EL (cell line): Measurements from ENCODE around the gene TSKS.
"Not testable (repeated sequence)": the region's sequence is repeated elsewhere in the genome, so short reads cannot be mapped to it uniquely, and the experiment has no call there.

Experiments used
- DNase-seq: peaks from one replicate; pipeline ENCODE4 v3.0.0-alpha.2; 2016

TSKS gene

DNA sequence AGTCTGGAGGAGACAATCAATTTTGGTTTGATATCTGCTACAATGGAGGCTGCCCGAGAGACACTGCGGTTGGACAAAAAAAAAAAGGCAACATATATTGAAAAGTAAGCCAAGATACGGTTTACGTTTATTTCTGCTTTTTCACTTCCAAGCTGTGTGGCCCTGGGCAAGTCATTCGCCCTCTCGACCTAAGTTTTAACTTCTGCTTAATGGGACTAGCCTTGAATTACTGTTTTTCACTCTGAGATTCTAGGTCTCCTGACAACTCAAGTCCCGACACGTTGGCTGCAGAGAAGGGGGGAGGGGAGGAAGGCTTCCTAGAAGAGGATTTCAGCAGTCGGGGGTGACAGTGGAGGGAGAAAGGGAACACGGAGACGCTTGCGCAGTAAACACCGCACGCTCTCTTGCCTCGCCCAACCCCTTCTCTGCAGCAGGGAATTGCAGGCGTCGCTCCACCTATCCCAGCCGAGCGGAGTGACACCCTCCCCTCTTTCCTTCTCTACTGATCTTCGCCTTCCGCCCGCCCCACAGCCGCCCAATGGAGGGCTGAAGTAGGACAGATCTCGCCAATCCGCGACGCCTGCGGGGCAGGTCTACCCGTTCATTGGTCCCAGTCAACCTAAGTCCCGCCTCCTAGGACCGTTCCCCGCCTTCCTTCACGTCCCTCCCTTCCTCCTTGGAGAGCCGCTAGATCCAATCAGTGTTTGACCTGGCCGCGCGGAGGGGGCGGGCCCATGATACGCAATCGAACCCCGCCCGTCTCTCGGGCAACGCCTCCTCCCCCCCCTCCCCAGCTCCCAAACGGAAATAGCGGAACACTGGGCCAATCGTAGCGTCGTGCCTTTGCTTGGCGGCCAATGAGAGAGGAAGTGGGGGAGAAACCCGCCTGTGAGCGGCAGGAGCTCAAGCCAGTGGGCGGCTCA lies 3.2 kb upstream of the TSKS start:
- peak; percentile 100 for DNase-seq

DNA sequence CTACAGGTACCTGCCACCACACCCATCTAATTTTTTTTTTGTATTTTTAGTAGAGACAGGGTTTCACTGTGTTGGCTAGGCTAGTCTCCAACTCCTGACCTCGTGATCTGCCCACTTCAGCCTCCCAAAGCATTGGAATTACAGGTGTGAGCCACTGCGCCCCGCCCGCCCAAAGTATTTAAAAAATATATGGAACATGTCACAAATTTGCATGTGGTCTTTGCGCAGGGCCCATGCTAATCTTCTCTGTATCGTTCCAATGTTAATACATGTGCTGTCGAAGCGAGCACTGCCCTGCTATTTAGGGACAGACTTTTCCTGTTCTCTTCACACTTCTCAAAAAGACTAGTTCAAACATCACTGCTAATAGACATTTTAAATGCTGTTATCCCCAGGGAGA lies 1.2 kb upstream of the TSKS start:
- no peak for DNase-seq

DNA sequence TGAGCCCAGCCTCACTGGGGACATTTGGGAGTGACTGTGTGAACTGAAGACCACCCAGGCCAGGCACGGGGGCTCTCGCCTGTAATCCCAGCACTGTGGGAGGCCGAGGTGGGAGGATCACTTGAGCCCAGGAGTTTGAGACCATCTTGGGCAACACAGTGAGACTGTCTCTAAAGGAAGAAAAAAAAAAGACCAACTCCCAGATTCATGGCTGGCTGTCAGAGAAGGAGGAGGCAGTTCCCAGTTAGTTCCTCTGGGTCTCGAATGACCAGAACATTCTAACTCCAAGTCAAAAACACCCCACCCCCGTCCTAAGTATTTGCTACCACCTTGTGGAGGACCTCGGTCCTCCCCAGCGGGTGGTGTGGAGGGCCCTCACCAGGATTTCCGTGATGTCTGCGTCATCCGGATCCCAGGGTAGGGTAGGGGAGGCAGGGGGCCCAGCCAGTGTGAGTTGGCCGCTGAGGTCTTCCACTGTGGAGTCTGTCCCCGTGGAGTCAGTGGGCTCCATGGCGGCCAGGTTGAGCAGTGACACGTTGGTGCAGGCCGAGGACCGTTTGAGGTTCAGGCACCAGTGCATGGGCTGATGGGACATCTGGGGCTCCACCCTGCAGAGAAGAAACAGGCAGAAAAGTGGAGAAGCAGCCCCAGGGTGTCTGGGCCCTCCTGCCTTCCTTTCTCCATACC lies 1.3 kb downstream of the TSKS start:
- DNase-seq, result peak; percentile 37

DNA sequence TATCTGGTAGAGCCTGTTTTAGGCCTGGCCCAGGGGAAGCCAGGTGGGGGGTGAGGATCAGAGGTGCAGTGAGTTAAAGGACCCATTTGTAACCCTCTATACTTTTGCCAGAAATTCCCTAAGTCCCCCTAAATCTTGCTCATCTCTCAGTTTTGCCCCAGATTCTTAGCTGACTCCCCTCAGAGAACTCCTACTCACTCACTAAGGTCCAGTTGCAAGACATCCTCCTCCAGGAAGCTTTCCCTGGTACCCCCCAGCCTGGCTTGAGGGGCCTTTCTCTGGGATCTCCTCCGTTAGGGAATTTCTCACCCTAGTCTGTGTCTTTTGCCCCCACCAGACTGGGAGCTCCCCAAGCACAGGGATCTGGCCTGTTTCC lies 1.9 kb downstream of the TSKS start:
- no peak for DNase-seq

DNA sequence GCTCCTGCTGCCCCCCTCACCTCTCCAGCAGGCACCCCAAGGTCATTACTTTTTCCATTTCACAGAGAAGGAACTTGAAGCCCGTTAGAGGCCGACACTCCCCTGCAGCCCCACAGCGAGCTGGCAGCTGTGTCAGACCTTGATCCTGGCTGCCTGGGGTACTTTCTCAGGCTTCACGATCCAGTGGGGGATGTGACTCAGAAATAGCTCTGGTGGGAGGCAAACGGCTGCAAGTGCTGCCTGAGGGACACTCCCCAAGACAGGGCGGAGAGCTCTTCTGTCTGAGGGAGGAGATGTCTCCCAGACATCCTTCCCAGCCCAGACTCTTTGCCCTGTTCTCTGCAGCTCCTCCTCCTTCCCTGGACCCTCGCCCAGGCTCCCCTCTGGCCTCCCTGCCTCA lies 4.8 kb downstream of the TSKS start:
- peak; percentile 88 for DNase-seq

DNA sequence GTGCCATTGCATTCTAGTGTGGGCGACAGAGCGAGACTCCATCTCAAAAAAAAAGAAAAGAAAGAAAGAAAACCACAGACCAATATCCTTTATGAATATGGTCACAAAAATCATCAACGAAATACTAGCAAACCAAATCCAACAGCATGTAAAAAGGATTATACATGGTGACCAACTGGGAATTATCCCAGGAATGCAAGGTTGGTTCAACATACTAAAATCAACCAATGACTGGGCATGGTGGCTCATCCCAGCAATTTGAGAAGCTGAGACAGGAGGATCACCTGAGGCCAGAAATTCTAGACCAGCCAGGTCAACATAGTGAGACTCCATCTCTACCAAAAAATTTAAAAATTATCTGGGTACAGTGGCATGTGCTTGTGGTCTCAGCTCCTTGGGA lies 7.2 kb downstream of the TSKS start:
- no peak for DNase-seq

DNA sequence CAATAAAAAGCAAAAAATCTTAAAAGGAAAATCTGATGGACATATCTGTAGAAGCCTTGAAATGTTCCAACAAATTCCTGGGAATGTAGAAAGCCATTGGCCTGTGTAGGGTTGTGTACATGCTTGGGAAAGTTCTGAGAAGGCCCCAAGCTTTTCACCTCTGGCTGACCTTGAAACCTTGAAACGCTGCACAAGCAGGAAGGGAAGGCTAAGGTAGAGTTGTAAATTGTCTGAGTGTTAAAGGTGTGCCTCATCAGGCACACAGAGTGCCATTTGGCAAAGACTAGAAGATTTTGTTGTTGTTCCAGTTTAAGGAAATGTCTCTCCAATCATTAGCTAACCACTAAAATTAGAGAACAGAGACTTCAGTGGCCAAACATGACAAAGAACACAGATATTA lies 10.4 kb downstream of the TSKS start:
- no peak for DNase-seq

DNA sequence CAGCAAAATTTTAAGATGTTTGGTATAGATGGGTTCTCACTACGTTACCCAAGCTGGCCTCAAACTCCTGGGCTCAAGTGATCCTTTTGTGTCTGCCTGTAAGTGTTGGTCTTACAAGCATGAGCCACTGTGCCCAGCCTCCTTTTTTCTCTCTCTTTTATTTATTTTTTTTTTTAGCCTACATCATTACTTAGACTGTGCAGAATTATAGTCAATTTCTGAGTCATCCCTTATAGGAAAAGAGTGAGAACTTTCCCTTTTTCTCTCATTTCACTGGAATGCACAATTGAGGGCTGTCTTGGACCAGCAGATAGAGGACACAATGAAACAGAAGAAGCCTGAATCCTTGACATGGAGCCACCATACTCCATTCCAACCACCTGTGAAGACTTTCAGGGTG lies 13.3 kb downstream of the TSKS start:
- peak; percentile 51 for DNase-seq

DNA sequence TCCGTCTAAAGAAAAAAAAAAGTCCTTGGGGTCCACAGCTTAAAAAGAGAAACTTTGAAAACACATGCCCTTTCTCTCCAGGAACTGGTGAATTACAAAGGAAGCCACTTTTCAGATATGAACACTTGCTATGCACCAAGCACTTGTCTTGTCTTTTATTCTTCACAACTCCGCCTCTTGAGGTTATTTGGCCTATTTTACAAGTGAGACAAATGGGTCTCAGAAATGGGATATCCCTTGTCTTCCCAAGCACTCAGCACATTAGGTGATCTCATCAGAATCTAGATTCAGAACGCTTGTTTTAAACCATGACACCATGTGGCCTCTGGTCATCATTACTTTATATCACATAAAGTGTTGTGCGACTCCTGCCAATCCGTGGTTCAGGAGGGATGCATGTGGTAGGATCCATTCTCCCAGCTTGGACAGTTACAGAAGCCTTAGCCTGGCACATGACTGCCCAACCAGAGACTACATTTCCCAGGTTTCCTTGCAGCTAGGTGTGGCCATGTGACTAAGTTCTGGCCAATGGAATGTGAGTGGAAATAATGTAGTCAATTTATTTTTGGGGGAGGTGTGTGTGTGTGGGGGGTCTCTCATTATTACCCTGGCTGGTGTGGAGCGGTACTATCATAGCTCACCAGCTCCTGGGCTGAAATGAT lies 13.9 kb downstream of the TSKS start:
- DNase-seq, result peak; percentile 39

DNA sequence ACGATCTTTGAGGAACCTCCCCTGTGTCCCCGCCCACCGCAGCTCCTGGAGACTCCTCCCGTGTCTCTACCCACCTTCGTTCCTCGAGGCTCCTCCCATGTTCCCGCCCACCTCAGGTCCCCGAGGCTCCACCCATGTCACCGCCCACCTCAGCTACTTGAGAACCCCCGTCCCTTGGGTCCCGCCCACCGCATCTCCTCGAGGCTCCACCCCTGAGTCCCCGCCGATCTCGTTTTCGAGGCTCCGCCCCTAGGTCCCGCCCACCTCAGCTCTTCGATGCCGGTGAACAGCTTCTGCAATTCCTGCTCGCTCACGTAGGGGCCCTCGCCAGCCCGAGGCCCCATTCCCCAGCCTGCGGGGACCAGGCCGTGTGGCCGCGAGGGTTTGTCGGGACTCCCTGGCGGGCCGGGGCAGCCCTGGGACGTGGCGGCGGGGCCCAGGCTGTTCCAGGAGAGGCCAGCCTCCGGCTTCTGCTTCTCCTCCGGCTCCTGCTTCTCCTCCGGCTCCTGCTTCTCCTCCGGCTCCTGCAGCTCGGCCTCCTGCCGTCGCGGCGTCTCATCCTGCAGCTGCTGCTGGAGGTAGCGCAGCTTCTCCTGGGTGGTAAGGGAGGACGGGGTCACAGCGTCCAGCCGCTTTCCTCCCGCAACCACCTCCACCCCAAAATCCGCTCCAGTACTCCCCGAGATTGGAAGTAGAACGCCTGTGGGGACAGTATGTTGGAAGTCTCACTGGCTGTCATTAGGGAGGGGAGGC lies 16.7 kb downstream of the TSKS start:
- peak; percentile 37 for DNase-seq

DNA sequence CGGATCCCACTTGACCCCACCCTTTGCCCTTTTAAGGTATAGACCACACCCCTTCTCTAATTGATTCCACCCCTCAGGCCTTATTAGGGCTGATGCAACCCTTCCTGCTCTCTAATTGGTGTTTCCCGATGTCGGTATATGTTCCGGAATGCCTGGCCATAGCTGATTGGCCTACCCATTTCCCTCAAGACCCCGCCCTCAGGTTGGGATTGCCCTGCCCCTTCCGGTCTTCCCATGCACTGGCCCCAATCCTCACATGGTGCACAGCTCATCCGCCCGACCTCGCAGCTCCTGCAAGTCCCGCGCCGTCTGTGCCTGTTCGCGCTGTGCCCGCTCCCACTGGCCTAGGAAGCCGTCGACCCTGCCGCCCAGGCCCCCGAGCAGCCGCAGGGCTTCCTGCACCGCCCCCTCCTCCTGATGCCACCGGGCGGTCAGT lies 18.1 kb downstream of the TSKS start:
- no peak for DNase-seq

DNA sequence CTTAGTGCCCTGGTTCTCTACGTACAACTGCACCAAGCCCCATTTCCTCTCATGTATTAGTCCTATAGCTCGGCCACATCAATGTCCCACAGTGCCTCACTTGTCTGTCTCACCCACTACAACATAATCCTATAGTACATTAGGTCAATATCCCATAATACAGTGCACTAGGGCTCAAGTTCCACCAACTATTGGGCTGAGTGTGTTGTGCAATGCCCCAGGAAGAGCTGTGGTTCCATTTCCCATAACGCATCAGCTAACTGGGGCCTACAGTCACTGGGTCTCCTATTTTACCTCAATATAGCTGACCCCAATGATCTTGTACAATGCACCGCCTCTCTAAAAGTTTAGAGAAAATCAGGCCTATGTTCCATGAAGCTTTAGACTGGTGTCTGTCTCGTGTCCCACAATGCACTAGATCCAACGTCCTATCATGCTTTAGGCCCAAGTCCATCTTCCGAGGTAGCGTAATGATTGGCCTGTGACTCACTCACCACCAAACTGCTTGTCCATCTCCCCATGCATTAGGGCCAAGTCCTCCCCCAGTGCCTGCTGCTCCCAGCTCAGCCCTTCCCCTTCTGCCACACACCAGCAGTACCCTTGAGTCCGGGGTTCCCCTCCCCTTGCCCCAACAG lies 21.8 kb downstream of the TSKS start:
- DNase-seq, result peak; percentile 40

DNA sequence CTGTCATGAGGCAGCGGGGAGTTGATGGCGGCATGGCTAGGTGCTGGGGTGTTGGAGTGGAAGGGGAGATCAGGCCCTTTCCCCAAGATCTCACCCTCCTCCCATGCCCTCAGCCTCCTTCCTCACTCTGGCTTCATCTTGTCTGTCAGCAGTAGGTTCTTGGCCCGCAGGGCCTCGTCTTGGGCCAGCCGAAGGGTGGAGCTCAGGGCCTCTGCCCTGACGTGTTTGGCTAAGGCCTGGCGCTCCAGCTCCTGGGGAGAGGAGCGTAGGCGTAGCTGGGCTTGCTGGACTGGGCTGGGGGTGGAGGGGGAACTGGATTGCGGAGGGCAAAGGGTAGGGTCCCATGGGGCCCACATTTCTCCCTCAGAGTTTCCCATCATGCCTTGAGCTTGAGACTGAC lies 23.2 kb downstream of the TSKS start:
- no peak for DNase-seq

DNA sequence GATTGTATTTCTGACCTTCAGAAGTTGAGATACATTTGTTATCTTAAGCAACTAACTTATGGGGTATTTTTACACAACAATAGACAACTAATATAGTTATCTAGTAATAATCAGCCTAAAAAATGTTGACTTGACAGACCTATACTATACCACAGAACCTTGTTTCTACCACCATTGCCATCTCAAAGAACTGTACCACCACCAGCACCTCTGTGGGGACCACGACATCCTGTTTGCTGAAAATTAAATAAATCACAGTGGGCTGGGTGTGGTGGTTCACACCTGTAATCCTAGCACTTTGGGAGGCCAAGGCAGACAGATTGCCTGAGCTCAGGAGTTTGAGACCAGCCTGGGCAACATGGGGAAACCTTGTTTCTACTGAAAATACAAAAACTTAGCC lies 24.0 kb downstream of the TSKS start:
- DNase-seq, result no peak

DNA sequence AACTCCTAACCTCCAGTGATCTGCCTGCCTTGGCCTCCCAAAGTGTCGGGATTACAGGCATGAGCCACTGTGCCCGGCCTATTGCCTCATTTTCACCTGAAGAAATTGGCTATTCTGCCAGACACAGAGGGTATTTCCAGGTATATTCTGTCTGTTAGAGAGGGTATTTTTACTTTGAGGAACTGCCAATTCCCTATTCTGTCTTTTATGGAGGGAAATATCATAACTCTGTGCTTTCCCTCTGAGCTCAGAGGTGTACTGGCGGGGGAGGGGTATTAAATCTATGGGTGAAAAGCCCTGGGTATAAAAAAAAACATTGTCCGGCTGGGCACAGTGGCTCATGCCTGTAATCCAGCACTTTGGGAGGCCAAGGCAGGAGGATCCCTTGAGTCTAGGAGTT lies 24.8 kb downstream of the TSKS start:
- DNase-seq, result no peak

DNA sequence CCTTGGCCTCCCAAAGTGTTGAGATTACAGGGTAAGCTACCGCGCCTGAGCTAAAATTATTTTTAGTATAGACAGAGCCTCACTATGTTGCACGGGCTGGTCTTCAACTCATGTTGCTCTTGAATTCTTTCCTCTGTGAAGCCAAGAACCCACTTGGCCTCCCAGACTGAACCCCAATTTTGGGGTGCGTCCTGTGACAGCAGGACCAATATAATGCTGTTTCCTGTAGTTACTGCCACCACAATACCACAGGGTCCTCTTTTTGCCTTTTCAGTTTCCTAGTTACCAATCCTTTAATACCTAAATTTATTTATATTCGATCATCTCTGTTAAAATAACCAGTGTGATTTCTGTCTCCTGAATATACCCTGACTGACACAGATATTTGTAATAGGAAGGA lies 32.9 kb downstream of the TSKS start:
- DNase-seq, result no peak

DNA sequence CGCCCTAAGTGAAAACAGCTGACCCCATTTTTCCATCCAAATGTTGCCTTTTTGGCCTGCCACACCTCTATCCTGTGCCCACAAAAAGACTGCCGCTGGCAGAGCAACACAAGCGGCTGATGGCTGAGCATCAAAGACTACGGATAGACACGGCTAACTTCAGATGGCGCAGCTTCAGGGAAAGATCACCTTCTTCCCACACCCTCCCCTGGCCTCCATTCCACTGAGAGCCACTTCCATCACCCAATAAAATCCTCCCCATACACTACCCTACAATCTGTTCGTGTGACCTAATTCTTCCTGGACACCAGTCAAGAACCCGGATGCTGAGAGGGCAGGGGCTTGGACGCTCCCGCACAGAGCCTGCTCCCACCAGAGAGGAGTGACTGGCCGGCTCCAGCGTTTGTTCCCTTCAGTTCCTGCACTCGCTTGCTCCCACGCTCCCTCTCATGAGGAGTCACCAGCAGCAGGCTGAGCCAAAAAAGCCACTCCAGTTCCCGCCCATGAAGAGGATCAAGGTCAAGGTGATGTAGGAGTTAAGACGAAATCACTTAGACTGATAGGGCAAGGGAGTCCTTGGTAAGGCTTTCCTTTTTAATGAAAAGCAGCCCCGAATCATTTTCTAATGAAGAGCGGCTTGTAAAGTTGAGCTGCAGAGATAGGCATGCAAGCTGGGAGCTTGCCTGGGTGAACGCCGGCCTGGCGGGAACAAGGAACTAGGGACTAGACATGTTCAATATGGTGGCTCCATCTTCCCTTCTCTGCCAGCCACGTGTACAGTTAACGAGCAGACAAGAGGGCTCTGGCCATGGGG lies 35.7 kb downstream of the TSKS start:
- peak; percentile 26 for DNase-seq

DNA sequence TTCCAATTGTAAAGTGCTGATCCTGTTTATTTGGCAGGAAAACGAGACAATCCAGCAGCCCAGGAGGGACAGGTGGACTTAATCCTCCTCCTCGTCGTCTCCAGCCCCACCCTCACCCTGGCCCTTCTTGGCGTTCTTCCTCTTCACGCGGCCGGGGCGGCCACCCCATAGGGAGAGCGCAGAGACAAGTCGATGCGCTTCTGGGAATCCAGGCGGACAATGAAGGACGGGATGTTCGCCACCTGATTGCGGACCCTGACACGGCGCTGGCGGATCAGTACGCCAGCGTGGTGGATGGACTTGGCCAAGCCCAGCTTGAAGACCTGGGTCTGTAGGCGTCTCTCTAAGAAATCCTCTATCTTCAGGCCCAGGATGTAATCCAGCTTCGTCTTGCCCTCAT lies 43.7 kb downstream of the TSKS start:
- DNase-seq, result not testable (repeated sequence)

DNA sequence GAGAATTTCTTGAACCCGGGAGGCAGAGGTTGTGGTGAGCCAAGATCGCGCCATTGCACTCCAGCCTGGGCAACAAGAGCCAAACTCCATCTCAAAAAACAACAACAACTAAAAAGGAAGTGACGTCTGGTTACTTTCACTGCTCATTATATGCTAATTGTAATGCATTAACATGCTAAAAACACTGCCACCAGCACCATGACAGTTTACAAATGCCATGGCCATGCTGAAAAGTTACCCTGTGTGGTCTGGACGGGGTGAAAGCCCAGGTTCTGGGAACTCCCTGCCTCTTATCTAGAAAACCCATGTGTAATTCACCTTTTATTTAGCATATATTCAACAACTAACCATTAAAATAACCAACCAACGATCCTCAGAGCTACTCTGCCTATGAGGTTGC lies 44.1 kb downstream of the TSKS start:
- no peak for DNase-seq

DNA sequence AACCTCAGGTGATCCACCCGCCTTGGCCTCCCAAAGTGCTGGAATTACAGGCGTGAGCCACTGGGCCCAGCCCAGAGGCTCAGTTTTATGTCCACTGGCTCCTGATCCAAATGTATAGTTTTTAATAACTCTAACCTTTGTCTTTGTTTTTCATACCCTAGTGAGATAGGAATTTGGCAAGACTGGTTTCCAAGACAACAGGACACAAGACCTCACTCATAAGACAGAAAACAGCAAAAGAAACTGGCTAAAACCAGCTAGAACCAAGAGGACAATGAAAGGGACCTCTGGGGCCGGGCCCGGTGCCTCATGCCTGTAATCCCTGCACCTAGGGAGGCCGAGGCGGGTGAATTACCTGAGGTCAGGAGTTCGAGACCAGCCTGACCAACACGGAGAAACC lies 44.6 kb downstream of the TSKS start:
- no peak for DNase-seq

DNA sequence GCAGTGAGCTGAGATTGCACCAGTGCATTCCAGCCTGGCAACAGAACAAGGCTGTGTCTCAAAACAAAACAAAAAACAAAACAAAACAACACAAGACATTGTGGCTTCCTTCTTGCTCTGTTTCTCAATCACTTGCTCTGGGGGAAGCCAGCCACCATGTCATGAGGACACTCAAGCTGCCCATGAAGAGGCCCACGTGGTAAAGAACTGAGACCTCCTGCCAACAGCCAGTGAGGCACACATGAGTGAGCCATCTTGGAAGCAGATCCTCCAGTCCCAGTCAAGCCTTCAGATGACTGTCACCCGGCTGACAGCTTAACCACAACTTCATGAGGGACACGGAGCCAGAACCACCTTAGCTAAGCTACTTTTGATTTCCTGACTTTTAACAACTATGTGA lies 47.0 kb downstream of the TSKS start:
- peak; percentile 13 for DNase-seq
